Measurements from ENCODE around the gene SERINC2.

Gene SERINC2

GRCh38 chr1:31412732-31413404, at the start of gene SERINC2:
SERINC2 (plus strand) TSS chr1:31413213; CDS start chr1:31413266, 53 bp downstream.
- DNase-seq = no peak

- DNase-seq = no peak
Observed at GRCh38 chr1:31364561-31365250, 48.3 kb upstream of the SERINC2 start.

DNA sequence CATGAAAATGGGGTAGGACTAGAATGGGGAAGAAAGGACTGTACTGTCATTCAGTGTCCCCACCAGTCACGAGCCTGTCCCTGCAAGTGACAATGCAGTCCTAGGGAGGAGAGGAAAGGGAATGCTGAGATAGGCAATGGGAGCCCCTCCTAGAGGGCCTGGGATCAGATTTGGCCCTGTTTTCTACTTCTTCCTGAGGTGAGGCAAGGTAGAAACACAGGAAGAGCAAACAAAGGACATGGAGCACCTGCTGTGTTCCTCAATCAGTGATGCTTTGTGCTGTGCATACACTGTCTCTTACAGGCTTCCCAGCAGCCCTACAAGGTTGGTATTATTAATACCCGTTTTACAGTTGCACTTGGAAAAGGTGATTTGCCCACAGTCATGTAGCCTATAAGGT, 46.2 kb upstream of the SERINC2 start:
- no peak for DNase-seq

GRCh38 chr1:31368611-31369107, 44.4 kb upstream of the SERINC2 start:
- no peak for DNase-seq

- DNase-seq = no peak
Observed at GRCh38 chr1:31370021-31370420, 43.0 kb upstream of the SERINC2 start.

GRCh38 chr1:31370565-31370964, 42.4 kb upstream of the SERINC2 start:
- no peak for DNase-seq

DNA sequence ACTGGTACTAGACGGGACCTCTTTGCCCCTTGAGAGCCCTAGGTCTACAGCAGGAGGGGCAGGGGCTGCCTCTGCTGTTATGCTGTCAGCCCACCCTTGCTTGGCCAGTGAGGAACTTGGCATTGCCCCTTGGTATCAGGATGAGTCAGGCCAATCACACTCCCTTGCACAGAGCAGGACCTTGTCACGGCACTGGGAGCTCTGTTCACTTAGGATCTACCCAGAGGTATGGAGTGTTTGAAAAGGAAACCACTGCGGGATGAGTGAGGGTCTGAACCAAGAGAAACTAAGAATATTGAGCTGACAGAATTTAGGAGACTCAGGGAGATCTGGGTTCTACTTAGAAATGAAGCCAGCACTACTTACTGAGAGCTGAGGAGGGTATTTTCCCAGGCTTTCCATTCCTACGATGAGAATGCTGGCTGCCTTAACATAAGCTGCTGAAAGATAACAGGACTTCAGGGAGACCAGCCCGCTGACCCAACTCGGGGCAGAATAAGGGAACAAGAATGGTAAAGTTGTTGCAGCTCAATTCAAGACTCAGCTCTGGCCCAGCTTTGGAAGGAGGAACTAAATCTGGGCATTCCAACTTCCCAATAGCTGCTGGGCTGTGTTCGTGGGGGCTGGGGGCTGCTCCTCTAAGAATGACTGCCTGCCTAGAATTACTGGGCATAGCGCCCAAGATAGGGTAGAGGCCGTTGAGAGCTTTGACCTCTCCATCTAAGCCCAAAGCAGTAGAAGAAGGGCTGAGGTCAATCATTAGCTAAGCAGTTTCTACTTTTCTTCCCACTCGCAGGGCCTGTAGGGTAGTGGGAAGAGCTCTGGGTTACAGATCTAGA, 41.7 kb upstream of the SERINC2 start:
- DNase-seq = no peak

DNA sequence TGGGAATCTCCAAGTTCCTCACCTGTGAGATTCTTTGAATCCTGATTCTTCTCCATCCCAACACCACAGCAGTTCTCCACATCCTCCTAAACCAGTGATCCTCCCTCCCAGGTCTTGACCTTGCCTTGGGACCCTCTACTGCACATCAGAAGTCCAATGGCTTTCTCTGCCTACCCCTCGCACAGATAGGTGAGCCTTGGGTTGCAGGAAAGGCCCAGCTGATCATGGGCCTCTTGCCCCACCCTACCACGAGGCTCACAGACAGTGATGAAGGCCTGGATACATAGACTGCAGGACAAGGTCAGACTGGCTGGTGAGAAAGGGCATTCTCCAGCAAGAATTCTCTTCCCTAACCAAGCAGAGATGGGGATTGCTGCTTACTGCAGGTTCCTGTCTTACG, 41.0 kb upstream of the SERINC2 start:
- no peak for DNase-seq

DNA sequence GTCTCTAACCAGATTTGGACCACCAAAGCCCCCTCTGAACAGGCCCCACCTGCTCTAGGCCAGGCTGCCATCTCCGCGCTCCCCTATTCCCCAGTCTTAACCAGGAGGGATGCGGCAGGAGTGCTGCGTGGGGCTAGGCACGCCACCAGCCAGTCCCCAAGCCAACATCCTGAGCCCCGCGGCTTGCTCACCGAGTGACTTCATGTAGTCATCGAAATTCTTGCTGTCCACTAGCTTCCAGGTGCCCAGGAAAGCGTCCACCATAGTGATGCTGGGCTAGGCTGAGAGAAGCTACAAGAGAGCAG, 40.3 kb upstream of the SERINC2 start:
- no peak for DNase-seq

GRCh38 chr1:31373056-31373896, 39.7 kb upstream of the SERINC2 start, which contains the start of gene FABP3:
FABP3 (minus strand) TSS chr1:31373076; CDS start chr1:31373014, 62 bp downstream.
- peak; percentile 92 for DNase-seq

DNA sequence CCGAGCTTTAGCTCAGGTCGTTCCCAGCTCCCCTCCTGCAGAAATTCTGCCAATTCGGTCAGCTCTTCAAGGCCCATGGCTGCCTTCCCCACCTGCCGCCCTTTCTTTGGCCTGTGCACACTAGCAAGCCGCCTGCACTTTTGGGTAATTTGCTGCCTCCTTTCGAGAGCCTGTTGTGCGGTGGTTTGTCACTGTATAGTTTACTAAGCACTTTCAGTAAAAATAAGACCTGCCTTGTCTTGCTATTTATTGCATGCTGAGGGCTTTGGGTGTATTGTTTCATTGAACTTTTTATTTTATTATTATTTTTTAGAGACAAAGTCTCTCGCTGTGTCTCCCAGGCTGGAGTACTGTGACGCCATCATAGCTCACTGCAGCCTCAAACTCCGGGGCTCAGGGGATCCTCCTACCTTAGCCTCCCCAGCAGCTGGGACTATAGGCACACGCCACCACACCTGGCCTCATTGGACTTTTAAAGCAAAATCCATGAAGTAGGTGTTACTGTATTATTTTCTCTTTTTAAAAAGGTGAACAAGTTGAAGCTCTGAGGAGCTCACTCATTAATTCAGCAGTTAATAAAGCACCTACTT, 39.0 kb upstream of the SERINC2 start:
- no peak for DNase-seq

GRCh38 chr1:31374511-31375196, 38.4 kb upstream of the SERINC2 start:
- peak; percentile 90 for DNase-seq

GRCh38 chr1:31376375-31377134, 36.5 kb upstream of the SERINC2 start:
- DNase-seq = peak; percentile 93

- no peak for DNase-seq
Observed at GRCh38 chr1:31377364-31377863, 35.6 kb upstream of the SERINC2 start.

DNA sequence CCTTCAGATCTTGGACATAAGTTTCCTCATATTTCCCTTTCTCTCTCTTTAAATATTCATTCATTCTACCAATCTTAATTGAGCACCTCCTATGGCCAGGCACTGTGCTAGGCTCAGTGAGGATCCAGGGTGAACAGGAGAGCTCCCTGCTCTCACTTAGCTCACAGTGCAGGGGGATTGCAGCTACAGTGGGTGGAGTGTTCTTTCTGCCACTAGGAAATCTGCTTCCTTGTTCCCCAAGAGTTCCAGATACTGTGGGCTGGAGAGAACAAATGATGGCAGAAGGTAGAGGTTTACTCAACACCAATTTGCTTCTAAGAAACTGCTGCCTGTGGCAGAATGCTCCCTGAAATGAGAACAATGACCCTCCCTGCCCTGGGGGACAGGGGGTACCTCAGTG, 35.0 kb upstream of the SERINC2 start:
- DNase-seq = no peak

DNA sequence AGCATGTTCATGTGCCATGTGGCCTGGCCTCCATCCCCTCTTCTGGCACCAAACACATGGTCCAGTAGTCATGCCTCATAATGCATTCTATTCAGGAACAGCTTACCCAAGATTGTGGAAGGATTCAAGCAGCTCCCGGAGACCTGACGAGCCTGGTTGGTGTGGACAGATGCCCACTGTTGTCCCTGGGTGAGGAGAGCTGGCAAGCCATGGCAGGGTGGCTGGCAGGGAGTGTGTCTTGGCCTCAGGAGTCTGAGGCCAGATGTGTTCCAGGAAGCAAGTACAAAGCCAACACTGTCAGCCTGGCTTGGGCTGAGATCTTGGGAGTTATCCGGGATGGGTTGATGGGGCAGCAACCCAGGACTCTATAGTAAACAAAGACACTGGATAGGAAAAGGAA, 32.8 kb upstream of the SERINC2 start:
- DNase-seq = no peak

DNA sequence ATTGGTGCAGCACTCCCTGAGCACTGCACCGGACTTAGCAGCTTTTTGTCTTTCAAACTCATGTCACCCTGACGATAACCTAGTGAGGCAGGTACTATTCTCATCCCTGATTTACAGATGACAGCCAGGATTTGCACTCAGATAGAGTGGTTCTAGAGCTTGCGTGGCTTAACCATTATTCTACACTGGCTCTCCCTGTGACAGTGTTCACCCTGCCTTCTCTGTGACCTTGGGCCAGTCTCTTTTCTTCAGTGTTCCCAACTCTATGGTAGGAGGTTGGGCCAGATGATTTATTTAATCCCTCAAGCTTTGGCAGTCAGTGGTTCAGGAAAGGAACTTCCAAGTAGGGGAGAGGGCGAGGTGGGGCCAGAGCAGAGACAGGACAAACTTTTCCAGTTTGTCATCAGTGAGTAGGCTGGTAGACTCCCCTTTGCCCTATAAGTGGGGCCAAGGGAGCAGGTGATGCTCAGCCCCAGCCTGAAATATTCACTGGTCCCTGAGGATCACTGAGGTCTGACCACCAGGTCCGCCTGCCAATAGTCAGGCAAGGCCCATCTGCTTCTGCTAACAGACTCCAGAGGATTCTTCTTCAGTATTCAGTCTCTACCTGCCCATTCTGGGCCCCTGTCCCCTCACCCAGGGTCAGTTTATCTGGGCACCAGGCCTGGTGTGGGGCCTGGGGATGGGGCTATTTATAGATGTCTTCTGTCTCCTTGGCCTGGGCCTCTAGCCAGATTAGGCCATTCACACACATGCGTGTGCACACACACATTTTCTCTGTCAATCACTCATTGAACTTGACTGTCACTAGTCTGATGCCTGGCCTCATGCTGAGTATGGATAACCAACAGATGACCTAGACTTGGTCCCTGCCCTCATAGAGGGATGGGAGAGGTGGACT, 31.4 kb upstream of the SERINC2 start:
- DNase-seq = peak; percentile 31

GRCh38 chr1:31382379-31382989, 30.5 kb upstream of the SERINC2 start:
- no peak for DNase-seq

GRCh38 chr1:31383967-31384366, 29.0 kb upstream of the SERINC2 start:
- no peak for DNase-seq

Data from right hindlimb (tissue), 1 donor.